Upper lobe of left lung (tissue), 6 donors: ENCODE results near the gene FLRT2. TPM values are rescaled to one million over a fixed set of nuclear protein-coding genes. Genes with fewer than 3 reads are reported as not detected.

Experiments
- ATAC-seq, 2 donors: fragments of 200-7000 bp; cut with Tn5 transposase; one replicate each; pipeline ENCODE4 v1.9.1; 2022; ENCODE audit warnings: mild to moderate bottlenecking in 2 of 2, moderate library complexity in 2 of 2; ENCODE audit not compliant: low FRiP score in 2 of 2
- DNase-seq, 2 donors: peaks; one replicate each; pipeline ENCODE4 v3.0.0-alpha.2; 2019 to 2020
- H3K27ac ChIP-seq, 4 donors: fragments of 200-600 bp; sonication (generic); one replicate each; pipeline ENCODE4 v1.5.1; 2016 to 2019
- H3K27me3 ChIP-seq, 4 donors: fragments of 200-600 bp; sonication (generic); one replicate each; pipeline ENCODE4 v1.5.1; 2017 to 2019
- H3K36me3 ChIP-seq, 4 donors: fragments of 200-600 bp; sonication (generic); one replicate each; pipeline ENCODE4 v1.5.1; 2016 to 2019
- H3K4me1 ChIP-seq, 4 donors: fragments of 200-600 bp; sonication (generic); one replicate each; pipeline ENCODE4 v1.5.1; 2018 to 2019
- H3K4me3 ChIP-seq, 4 donors: fragments of 200-600 bp; sonication (generic); one replicate each; pipeline ENCODE4 v1.5.1; 2017 to 2019; ENCODE audit warnings: mild to moderate bottlenecking in 2 of 4, moderate library complexity in 1 of 4
- H3K9me3 ChIP-seq, 4 donors: fragments of 200-600 bp; sonication (generic); one replicate each; pipeline ENCODE4 v1.5.1; 2018 to 2019
- CTCF ChIP-seq, 6 experiments: fragments of 450-650 bp in 4 of 6; fragments of 200-600 bp in 2 of 6; sonication (generic) in 2 of 6; IDR thresholded peaks; one replicate each; pipeline ENCODE4 v1.5.1; 2016 to 2019; ENCODE audit warnings: antibody characterized with exemption in 6 of 6
- EP300 ChIP-seq, 4 donors: sonication (generic); formaldehyde crosslinking; IDR thresholded peaks; one replicate each; pipeline ENCODE4 v1.5.1; 2017; ENCODE audit warnings: antibody characterized with exemption in 4 of 4, control low read depth in 2 of 4
- POLR2A ChIP-seq, 4 donors: fragments of 450-650 bp; IDR thresholded peaks; one replicate each; pipeline ENCODE4 v1.5.1; 2016 to 2017; ENCODE audit warnings: antibody characterized with exemption in 4 of 4, mild to moderate bottlenecking in 2 of 4
- POLR2AphosphoS5 ChIP-seq, 2 donors: sonication (generic); formaldehyde crosslinking; IDR thresholded peaks; one replicate each; pipeline ENCODE4 v1.5.1; 2017; ENCODE audit warnings: antibody characterized with exemption in 2 of 2
- WGBS, 2 donors: methylation state at CpG; one replicate each; pipeline ENCODE4 v1.1.5; 2017 to 2018; 5-methylcytosine and 5-hydroxymethylcytosine counted together
- total RNA-seq, 6 donors: library from RNA; depleted of rRNA in 4 of 6; stranded (reverse); fragments of >200 nt in 4 of 6; gene quantifications; one replicate each; pipeline versions ENCODE4 v1.1.0 to v1.2.1, GENCODE V29; 2016 to 2021
- donor health status: DM: no; HTN: no; CAD: no; lungs with moderate emphysema.
- donor health status: DM: no; HTN: yes; CAD: no; lungs with severe emphysema.

FLRT2 gene
- total RNA-seq, 6 donors from 2014 or later: 0.91 to 24.1 (median 5.0) TPM

- no peak for DNase-seq
- peak in 1 of 2 donors; percentile 83 for ATAC-seq
- H3K36me3 ChIP-seq: no peaks in the 10 kb centered on the region
- TF ChIP-seq CTCF (IDR thresholded peaks at IDR 0.05): no peak
- TF ChIP-seq POLR2A (IDR thresholded peaks at IDR 0.05): peak in 1 of 4 donors; percentile 45
- peak in 1 of 4 donors; percentile 75 for TF ChIP-seq EP300 (IDR thresholded peaks at IDR 0.05)
- peak in 1 of 2 donors; percentile 10 for TF ChIP-seq POLR2AphosphoS5 (IDR thresholded peaks at IDR 0.05)
- no peaks in the 10 kb centered on the region for H3K9me3 ChIP-seq
- WGBS, 2 donors: 70 to 72% methylated on average over 5 of the region's 5 CpGs
- no peaks in the 10 kb centered on the region for H3K27me3 ChIP-seq
- H3K4me1 ChIP-seq: peaks cover 0 to 3% (median 0%) of the 10 kb centered on the region in 4 donors
- no peak overlapping the region for H3K27ac ChIP-seq
- H3K4me3 ChIP-seq: no peak overlapping the region
Measured at GRCh38 chr14:85599939-85600338, 70.0 kb downstream of the FLRT2 start.

GRCh38 chr14:85601246-85601645 is 71.3 kb downstream of the FLRT2 start:
- Histone ChIP-seq H3K9me3 (no peaks in the 10 kb centered on the region), H3K27me3 (no peaks in the 10 kb centered on the region), H3K36me3 (no peaks in the 10 kb centered on the region), H3K4me3 (no peak overlapping the region), H3K27ac (no peak overlapping the region), H3K4me1 (peaks cover 0 to 3% (median 0%) of the 10 kb centered on the region in 4 donors)
- 64 to 83% methylated on average over 1 of the region's 1 CpG for WGBS, 2 donors
- no peak for ATAC-seq
- DNase-seq: no peak
- TF ChIP-seq CTCF (IDR thresholded peaks at IDR 0.05): no peak
- TF ChIP-seq POLR2A (IDR thresholded peaks at IDR 0.05): no peak
- TF ChIP-seq EP300 (IDR thresholded peaks at IDR 0.05): no peak
- TF ChIP-seq POLR2AphosphoS5 (IDR thresholded peaks at IDR 0.05): no peak

- H3K4me1 ChIP-seq: peaks cover 0 to 3% (median 0%) of the 10 kb centered on the region in 4 donors
- no peak overlapping the region for H3K27ac ChIP-seq
- ATAC-seq: no peak
- 79 to 82% methylated on average over 1 of the region's 1 CpG for WGBS, 2 donors
- DNase-seq: no peak
- no peaks in the 10 kb centered on the region for H3K36me3 ChIP-seq
- H3K27me3 ChIP-seq: no peaks in the 10 kb centered on the region
- H3K9me3 ChIP-seq: no peaks in the 10 kb centered on the region
- H3K4me3 ChIP-seq: no peak overlapping the region
- no peak for TF ChIP-seq CTCF (IDR thresholded peaks at IDR 0.05)
- TF ChIP-seq POLR2AphosphoS5 (IDR thresholded peaks at IDR 0.05): no peak
- no peak for TF ChIP-seq EP300 (IDR thresholded peaks at IDR 0.05)
- no peak for TF ChIP-seq POLR2A (IDR thresholded peaks at IDR 0.05)
Measured at GRCh38 chr14:85601690-85602089, 71.7 kb downstream of the FLRT2 start.

- no peak for ATAC-seq
- peaks cover 0 to 3% (median 0%) of the 10 kb centered on the region in 4 donors for H3K4me1 ChIP-seq
- no peak for DNase-seq
- TF ChIP-seq CTCF (IDR thresholded peaks at IDR 0.05) (no peak), EP300 (IDR thresholded peaks at IDR 0.05) (no peak), POLR2A (IDR thresholded peaks at IDR 0.05) (no peak), POLR2AphosphoS5 (IDR thresholded peaks at IDR 0.05) (no peak)
- H3K9me3 ChIP-seq: no peaks in the 10 kb centered on the region
- H3K4me3 ChIP-seq: no peak overlapping the region
- 87 to 88% methylated on average over 6 of the region's 6 CpGs for WGBS, 2 donors
- H3K27me3 ChIP-seq: no peaks in the 10 kb centered on the region
- no peaks in the 10 kb centered on the region for H3K36me3 ChIP-seq
- H3K27ac ChIP-seq: no peak overlapping the region
Measured at GRCh38 chr14:85602345-85602744, 72.4 kb downstream of the FLRT2 start.

- WGBS, 2 donors: 89 to 93% methylated on average over 4 of the region's 4 CpGs
- no peaks in the 10 kb centered on the region for H3K9me3 ChIP-seq
- TF ChIP-seq EP300 (IDR thresholded peaks at IDR 0.05) (no peak), POLR2AphosphoS5 (IDR thresholded peaks at IDR 0.05) (no peak), CTCF (IDR thresholded peaks at IDR 0.05) (no peak), POLR2A (IDR thresholded peaks at IDR 0.05) (no peak)
- DNase-seq (no peak), ATAC-seq (no peak)
- H3K27me3 ChIP-seq: no peaks in the 10 kb centered on the region
- H3K27ac ChIP-seq: no peak overlapping the region
- H3K36me3 ChIP-seq: no peaks in the 10 kb centered on the region
- H3K4me3 ChIP-seq: no peak overlapping the region
- peaks cover 0 to 3% (median 0%) of the 10 kb centered on the region in 4 donors for H3K4me1 ChIP-seq
Measured at GRCh38 chr14:85604021-85604420, 74.1 kb downstream of the FLRT2 start.
